Esophagus squamous epithelium (tissue), 4 donors: ENCODE data around the gene SLC35F3.

Experiments
- CTCF ChIP-seq, 6 experiments: fragments of 450-650 bp in 4 of 6; fragments of 200-600 bp in 2 of 6; sonication (generic) in 2 of 6; IDR thresholded peaks; one replicate each; pipeline ENCODE4 v1.5.1; 2016 to 2019; ENCODE audit warnings: antibody characterized with exemption in 6 of 6, mild to moderate bottlenecking in 4 of 6, moderate library complexity in 4 of 6
- POLR2A ChIP-seq, 4 donors: fragments of 450-650 bp; IDR thresholded peaks; one replicate each; pipeline ENCODE4 v1.6.1; 2017; ENCODE audit warnings: antibody characterized with exemption in 4 of 4, mild to moderate bottlenecking in 4 of 4, moderate library complexity in 3 of 4

DNA sequence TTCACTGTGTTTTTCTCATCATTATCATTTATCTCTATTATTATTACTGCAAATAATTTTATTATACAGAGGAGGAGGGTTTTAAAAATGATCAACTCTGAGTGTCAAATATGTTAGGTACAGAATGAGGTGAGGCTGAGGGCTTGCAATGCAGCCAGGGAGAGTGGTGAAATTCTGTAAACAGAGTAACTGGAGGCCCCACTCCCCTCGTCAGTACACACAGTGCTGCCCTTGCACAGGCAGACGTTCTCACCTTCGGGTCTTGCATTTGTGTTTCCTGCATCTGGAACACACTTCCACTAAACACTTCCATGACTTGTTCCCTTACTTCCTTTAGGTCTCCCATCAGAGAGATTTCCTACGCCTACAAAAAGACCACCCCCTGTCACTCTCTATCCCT lies 444.5 kb downstream of the SLC35F3 start:
- TF ChIP-seq CTCF (IDR thresholded peaks at IDR 0.05): no peak
- TF ChIP-seq POLR2A (IDR thresholded peaks at IDR 0.05): no peak
